HepG2 (cell line): ENCODE data around the gene TAS2R43.

Experiments used
- GLI4 ChIP-seq: sonication (generic); formaldehyde crosslinking; IDR thresholded peaks from 2 replicates; pipeline ENCODE4 v1.5.1; 2020; ENCODE audit warnings: missing genetic modification reagents, mild to moderate bottlenecking, moderate library complexity, borderline replicate concordance
- SP1 ChIP-seq, 2 experiments: fragments of 450-650 bp in 1 of 2; sonication (generic) in 1 of 2; formaldehyde crosslinking in 1 of 2; IDR thresholded peaks; 2 replicates each; pipeline versions ENCODE4 v1.4.0 to v1.6.1; 2016 to 2020; ENCODE audit warnings: missing genetic modification reagents in 1 of 2
- TGIF2 ChIP-seq: IDR thresholded peaks from 2 replicates; pipeline ENCODE4 v1.6.1; 2016; ENCODE audit warnings: control low read depth, missing compliant biosample characterization
- ZNF274 ChIP-seq: sonication (generic); formaldehyde crosslinking; IDR thresholded peaks from 2 replicates; pipeline ENCODE4 v1.5.1; 2020; ENCODE audit warnings: mild to moderate bottlenecking, missing genetic modification reagents
- ZNF747 ChIP-seq: sonication (generic); formaldehyde crosslinking; IDR thresholded peaks from 2 replicates; pipeline ENCODE4 v1.8.1; 2023; ENCODE audit warnings: missing genetic modification reagents, mild to moderate bottlenecking, borderline replicate concordance
- ZSCAN29 ChIP-seq: sonication (generic); formaldehyde crosslinking; conservative IDR thresholded peaks from 2 replicates; pipeline ENCODE4 v1.4.0; 2020; ENCODE audit warnings: mild to moderate bottlenecking, missing genetic modification reagents

GRCh38 chr12:11071414-11071813 lies 20.7 kb downstream of the TAS2R43 start:
- TF ChIP-seq GLI4 (CRISPR knock-in tag) (no peak), ZSCAN29 (no peak), ZNF274 (CRISPR knock-in tag) (no peak), ZNF747 (CRISPR knock-in tag) (no peak), SP1 (IDR thresholded peaks at IDR 0.05) (no peak), SP1 (CRISPR knock-in tag; IDR thresholded peaks at IDR 0.05) (no peak), TGIF2 (CRISPR knock-in tag) (no peak)
